Type B pancreatic cell (in vitro differentiated cells): ENCODE results near the gene DTD2. TPM values are rescaled to one million over a fixed set of nuclear protein-coding genes. Genes with fewer than 3 reads are reported as not detected.
A peak's percentile ranks its signal among the peaks of the same experiment; 100 is the strongest.

Experiments used
- DNase-seq: peaks from one replicate; pipeline ENCODE4 v3.0.0; 2021; ENCODE audit warnings: mixed read lengths; ENCODE audit not compliant: unreplicated experiment; ENCODE audit errors: extremely low spot score
- H3K27ac Mint-ChIP-seq: 2 replicates; pipeline ENCODE4 v1.8.0; 2021; ENCODE audit warnings: mild to moderate bottlenecking, mixed read lengths
- H3K27me3 Mint-ChIP-seq: 2 replicates; pipeline ENCODE4 v1.8.0; 2021; ENCODE audit warnings: mixed read lengths
- H3K36me3 Mint-ChIP-seq: 2 replicates; pipeline ENCODE4 v1.8.0; 2021; ENCODE audit warnings: mixed read lengths
- H3K4me1 Mint-ChIP-seq: one replicate; pipeline ENCODE4 v1.8.0; 2021; ENCODE audit warnings: mixed read lengths; ENCODE audit not compliant: unreplicated experiment
- H3K4me3 Mint-ChIP-seq: 2 replicates; pipeline ENCODE4 v1.8.0; 2021; ENCODE audit warnings: mild to moderate bottlenecking, mixed read lengths
- H3K9me3 Mint-ChIP-seq: 2 replicates; pipeline ENCODE4 v1.8.0; 2021; ENCODE audit warnings: mixed read lengths
- total RNA-seq: library from RNA; stranded (reverse); gene quantifications from 2 replicates; pipeline ENCODE4 v1.2.1, GENCODE V29; 2021; ENCODE audit warnings: low replicate concordance
- TF ChIP-seq, protein P1 (sequence below): fragments of 200-600 bp; sonication (generic); conservative IDR thresholded peaks from 2 replicates; pipeline ENCODE4 v1.5.0; 2021; ENCODE audit warnings: antibody characterized with exemption, mild to moderate bottlenecking

DTD2 gene
- total RNA-seq, 1 donor from 2014 or later = 26.5 TPM

DNA sequence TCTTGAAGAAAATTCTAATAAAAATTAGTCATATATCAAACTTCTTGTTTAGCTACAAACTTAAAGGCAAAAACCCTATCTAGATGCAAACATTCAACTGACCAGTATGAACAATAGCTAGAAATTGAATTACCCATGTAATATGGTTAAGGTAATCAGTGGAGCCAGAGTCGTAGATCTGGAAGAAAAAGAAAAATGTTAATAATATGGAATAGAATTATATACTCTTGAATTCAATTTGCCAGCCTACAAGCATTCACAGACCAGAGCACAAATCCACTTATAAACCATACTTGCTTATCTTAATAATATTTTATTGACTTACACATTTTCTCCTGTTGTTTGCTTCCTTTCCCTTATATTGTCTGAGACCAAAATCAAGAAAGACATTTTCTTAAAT is 29.3 kb downstream of the DTD2 start:
- Mint-ChIP-seq H3K27ac (no peak overlapping the region), H3K4me1 (no peaks in the 10 kb centered on the region), H3K36me3 (peaks cover 8% of the 10 kb centered on the region), H3K27me3 (no peaks in the 10 kb centered on the region), H3K4me3 (no peak overlapping the region), H3K9me3 (peaks cover 5% of the 10 kb centered on the region)
- TF ChIP-seq, protein P1, sequence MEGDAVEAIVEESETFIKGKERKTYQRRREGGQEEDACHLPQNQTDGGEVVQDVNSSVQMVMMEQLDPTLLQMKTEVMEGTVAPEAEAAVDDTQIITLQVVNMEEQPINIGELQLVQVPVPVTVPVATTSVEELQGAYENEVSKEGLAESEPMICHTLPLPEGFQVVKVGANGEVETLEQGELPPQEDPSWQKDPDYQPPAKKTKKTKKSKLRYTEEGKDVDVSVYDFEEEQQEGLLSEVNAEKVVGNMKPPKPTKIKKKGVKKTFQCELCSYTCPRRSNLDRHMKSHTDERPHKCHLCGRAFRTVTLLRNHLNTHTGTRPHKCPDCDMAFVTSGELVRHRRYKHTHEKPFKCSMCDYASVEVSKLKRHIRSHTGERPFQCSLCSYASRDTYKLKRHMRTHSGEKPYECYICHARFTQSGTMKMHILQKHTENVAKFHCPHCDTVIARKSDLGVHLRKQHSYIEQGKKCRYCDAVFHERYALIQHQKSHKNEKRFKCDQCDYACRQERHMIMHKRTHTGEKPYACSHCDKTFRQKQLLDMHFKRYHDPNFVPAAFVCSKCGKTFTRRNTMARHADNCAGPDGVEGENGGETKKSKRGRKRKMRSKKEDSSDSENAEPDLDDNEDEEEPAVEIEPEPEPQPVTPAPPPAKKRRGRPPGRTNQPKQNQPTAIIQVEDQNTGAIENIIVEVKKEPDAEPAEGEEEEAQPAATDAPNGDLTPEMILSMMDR = no peak
- no peak for DNase-seq

DNA sequence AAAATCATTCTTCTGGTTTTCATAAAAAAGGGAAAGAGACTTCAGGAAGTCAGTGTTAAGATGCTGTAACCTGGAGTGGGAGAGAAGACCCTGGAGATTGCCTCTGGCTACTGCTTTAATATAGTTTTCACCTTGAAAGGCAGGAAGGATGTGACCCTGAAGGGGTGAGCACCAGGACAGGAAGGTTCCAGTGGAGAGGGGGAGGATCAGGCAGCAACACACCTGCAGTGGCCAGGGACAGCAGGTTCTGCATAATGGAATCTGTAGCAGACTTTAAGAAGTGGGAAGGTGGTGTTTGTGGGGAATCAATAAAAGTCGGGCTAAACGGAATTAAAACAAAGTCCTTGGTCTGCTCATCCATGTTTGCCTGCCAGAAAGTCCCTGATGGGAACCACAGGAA is 30.6 kb downstream of the DTD2 start:
- TF ChIP-seq, protein P1 = no peak
- H3K4me1 Mint-ChIP-seq = no peaks in the 10 kb centered on the region
- no peak for DNase-seq
- H3K4me3 Mint-ChIP-seq = no peak overlapping the region
- H3K27ac Mint-ChIP-seq = no peak overlapping the region
- H3K36me3 Mint-ChIP-seq = peaks cover 4% of the 10 kb centered on the region
- no peaks in the 10 kb centered on the region for H3K9me3 Mint-ChIP-seq
- H3K27me3 Mint-ChIP-seq = no peaks in the 10 kb centered on the region

DNA sequence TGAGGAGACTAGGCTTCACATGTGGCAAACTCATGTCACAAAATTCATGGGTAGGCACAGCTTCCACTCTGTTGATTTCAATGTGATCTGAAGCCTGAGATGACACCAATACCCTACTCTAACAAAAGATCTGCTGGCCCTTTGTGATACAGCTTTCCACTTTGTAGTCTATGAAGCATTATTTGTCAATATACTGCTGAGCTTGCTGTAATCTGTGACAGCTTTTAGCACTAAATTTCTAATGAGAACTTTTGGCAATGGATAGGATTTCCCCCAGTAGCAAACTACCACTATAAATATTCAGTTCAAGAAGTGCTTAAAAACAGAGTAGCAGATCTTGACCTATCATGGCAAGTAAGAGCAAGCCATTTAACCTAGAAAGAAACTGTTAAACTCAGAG is 31.4 kb downstream of the DTD2 start:
- Mint-ChIP-seq H3K27me3 (no peaks in the 10 kb centered on the region), H3K9me3 (no peaks in the 10 kb centered on the region), H3K4me3 (no peak overlapping the region), H3K36me3 (peaks cover 4% of the 10 kb centered on the region), H3K4me1 (no peaks in the 10 kb centered on the region), H3K27ac (no peak overlapping the region)
- no peak for DNase-seq
- TF ChIP-seq, protein P1 = no peak

DNA sequence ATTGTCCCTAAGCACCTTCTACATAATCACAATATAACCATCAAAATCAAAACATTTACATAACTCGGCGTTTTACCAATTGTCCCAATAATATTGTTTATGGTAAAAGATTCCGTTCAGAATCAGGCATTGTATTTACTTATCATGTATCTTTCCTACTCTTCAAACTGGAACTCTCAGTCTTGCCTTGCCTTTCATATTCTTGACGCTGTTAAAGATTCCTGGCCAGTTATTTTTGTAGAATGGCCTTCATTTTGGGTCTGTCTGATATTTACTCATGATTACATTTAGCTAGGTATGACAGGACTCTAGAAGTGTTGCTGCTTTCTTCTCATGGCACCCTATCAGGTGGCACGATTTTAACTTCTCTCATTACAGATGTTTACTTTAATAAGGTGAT is 36.1 kb downstream of the DTD2 start:
- Mint-ChIP-seq H3K4me3 (peak overlapping the region; percentile 98), H3K9me3 (no peaks in the 10 kb centered on the region), H3K27me3 (no peaks in the 10 kb centered on the region), H3K27ac (peak overlapping the region; percentile 91), H3K4me1 (peaks cover 6% of the 10 kb centered on the region), H3K36me3 (no peaks in the 10 kb centered on the region)
- TF ChIP-seq, protein P1 = no peak
- DNase-seq = no peak

DNA sequence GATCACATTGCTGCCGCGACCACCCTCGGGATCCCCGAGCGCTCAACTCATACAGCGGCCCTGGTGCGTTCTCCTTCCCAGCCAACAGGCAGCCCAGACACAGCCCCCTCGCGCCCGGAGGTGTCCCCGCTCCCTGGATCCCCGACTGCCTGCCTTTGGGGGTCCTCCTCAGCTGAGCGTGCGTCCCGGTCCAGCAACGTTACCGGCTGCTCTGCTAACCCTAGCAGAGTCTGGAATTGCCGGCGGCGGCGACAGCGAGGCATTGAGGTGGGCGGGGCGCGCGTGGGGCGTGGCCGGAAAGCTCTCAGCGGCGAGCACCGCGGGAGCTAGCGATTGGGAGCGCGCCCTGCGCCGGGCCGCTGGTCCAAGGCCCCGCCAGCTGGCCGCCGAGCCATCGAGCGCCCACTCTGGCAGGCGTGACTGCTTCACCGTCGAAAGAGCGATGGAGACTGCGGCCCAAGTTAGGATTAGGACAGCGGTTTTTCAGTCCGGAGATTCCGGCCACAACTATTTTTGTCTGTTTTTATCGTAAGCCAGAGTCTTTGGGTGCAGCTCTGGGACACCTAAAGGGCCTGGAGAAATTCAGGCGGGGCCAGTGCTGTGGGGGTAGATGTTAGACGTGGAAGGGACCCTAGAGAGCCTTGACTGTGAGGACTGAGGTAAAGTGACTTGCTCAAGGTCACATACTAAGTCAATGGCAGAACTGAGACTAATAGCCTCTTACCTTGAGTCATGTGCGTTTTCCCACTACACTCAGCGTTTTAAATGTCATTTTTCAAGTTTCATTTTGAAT is 36.8 kb downstream of the DTD2 start, which contains the start of gene HEATR5A:
Gene HEATR5A (minus strand): TSS at position 232 of the 793 bp plus-strand sequence. CDS start 17,575 bp downstream, outside the sequence.
- H3K4me3 Mint-ChIP-seq = peak within 1 kb of the TSS; percentile 98
- H3K27ac Mint-ChIP-seq = peak within 1 kb of the TSS; percentile 91
- DNase-seq = peak; percentile 98
- no peaks in the 10 kb centered on the region for H3K9me3 Mint-ChIP-seq
- H3K27me3 Mint-ChIP-seq = no peaks in the 10 kb centered on the region
- H3K36me3 Mint-ChIP-seq = no peaks in the 10 kb centered on the region
- H3K4me1 Mint-ChIP-seq = peaks cover 6% of the 10 kb centered on the region
- TF ChIP-seq, protein P1 = peak; percentile 25
